ENCODE data around the gene GFOD2.
"Not testable (repeated sequence)": the region's sequence is repeated elsewhere in the genome, so short reads cannot be mapped to it uniquely, and the experiment has no call there.

GFOD2 gene

GRCh38 chr16:67719048-67719777 lies at the start of gene GFOD2:
Gene GFOD2 (minus strand): TSS chr16:67719316. CDS start chr16:67685715, 33,601 bp downstream.
- DNase-seq = peak; percentile 99

GRCh38 chr16:67767953-67768352 lies 48.8 kb upstream of the GFOD2 start:
- DNase-seq = no peak

- no peak for DNase-seq
These were observed 47.2 kb upstream of the GFOD2 start for GRCh38 chr16:67766291-67766690.

- no peak for DNase-seq
These were observed 45.1 kb upstream of the GFOD2 start for GRCh38 chr16:67764158-67764667.

- DNase-seq = no peak
These were observed 44.0 kb upstream of the GFOD2 start for GRCh38 chr16:67763066-67763465.

- DNase-seq = no peak
These were observed 43.3 kb upstream of the GFOD2 start for GRCh38 chr16:67762385-67762784.

- DNase-seq = no peak
These were observed 42.8 kb upstream of the GFOD2 start for GRCh38 chr16:67761924-67762323.

GRCh38 chr16:67760956-67761230 lies 41.8 kb upstream of the GFOD2 start:
- no peak for DNase-seq

GRCh38 chr16:67760206-67760955 lies 41.3 kb upstream of the GFOD2 start:
- DNase-seq = no peak

- no peak for DNase-seq
These were observed 39.9 kb upstream of the GFOD2 start for GRCh38 chr16:67758966-67759365.

GRCh38 chr16:67758006-67758405 lies 38.9 kb upstream of the GFOD2 start:
- DNase-seq = no peak

GRCh38 chr16:67752641-67753040 lies 33.5 kb upstream of the GFOD2 start:
- no peak for DNase-seq

GRCh38 chr16:67751331-67751730 lies 32.2 kb upstream of the GFOD2 start:
- not testable (repeated sequence) for DNase-seq

GRCh38 chr16:67750466-67750865 lies 31.4 kb upstream of the GFOD2 start:
- DNase-seq = no peak

- DNase-seq = no peak
These were observed 30.4 kb upstream of the GFOD2 start for GRCh38 chr16:67749436-67750078.

- no peak for DNase-seq
These were observed 29.7 kb upstream of the GFOD2 start for GRCh38 chr16:67748834-67749233.

GRCh38 chr16:67746846-67747245 lies 27.7 kb upstream of the GFOD2 start:
- no peak for DNase-seq

- no peak for DNase-seq
These were observed 22.0 kb upstream of the GFOD2 start for GRCh38 chr16:67741118-67741517.

- DNase-seq = no peak
These were observed 21.3 kb upstream of the GFOD2 start for GRCh38 chr16:67740391-67740790.

GRCh38 chr16:67736858-67737257 lies 17.7 kb upstream of the GFOD2 start:
- no peak for DNase-seq

GRCh38 chr16:67734731-67735201 lies 15.7 kb upstream of the GFOD2 start:
- DNase-seq = no peak

GRCh38 chr16:67733734-67734470 lies 14.8 kb upstream of the GFOD2 start:
- no peak for DNase-seq

- no peak for DNase-seq
These were observed 12.6 kb upstream of the GFOD2 start for GRCh38 chr16:67731753-67732095.

All from activated T-cell treated with anti-CD3 and anti-CD28 coated beads for 4 hours (primary cell).